H1 (cell line): ENCODE data around the gene FPR2. TPM values are rescaled to one million over a fixed set of nuclear protein-coding genes. Genes with fewer than 3 reads are reported as not detected.

Source experiments
- CTCF ChIA-PET: fragments of 300-600 bp; sonication (Branson Sonifier 250); formaldehyde crosslinking; loops from one replicate; lab custom pipeline; 2021; ENCODE audit not compliant: partially characterized antibody; lab: Charles Lee
- POLR2A ChIA-PET: fragments of 300-600 bp; sonication (Branson Sonifier 250); formaldehyde crosslinking; loops from one replicate; lab custom pipeline; 2021; ENCODE audit warnings: inconsistent platforms; ENCODE audit not compliant: partially characterized antibody; lab: Charles Lee
- DNase-seq, 2 experiments: peaks; one replicate each; pipeline versions ENCODE4 v3.0.0 to v3.0.0-alpha.2; 2010 to 2022; ENCODE audit warnings: low spot score in 2 of 2, low read depth in 1 of 2, mixed read lengths in 1 of 2
- FAIRE-seq: peaks from 2 replicates; lab custom pipeline; 2011; peaks lifted over from hg19 to GRCh38; lab: Jason Lieb, UNC
- H2AFZ ChIP-seq: 2 replicates; pipeline ENCODE4 v1.8.1; 2012; ENCODE audit warnings: low read length, inconsistent platforms
- H2AK5ac ChIP-seq: 2 replicates; pipeline ENCODE4 v1.6.1; 2013; ENCODE audit warnings: low read depth, low read length
- H2BK120ac ChIP-seq: replicated peaks from 2 replicates; pipeline ENCODE3; 2013; ENCODE audit warnings: low read depth, low read length, inconsistent platforms
- H2BK12ac ChIP-seq: 2 replicates; pipeline ENCODE4 v1.6.1; 2013; ENCODE audit warnings: low read depth, low read length
- H2BK15ac ChIP-seq: 2 replicates; pipeline ENCODE4 v1.6.1; 2013; ENCODE audit warnings: low read length
- H2BK20ac ChIP-seq: 2 replicates; pipeline ENCODE4 v1.6.1; 2013; ENCODE audit warnings: low read length
- H2BK5ac ChIP-seq: 2 replicates; pipeline ENCODE4 v1.6.1; 2013; ENCODE audit warnings: low read depth, low read length
- H3K14ac ChIP-seq: 2 replicates; pipeline ENCODE4 v1.6.1; 2013; ENCODE audit warnings: inconsistent platforms; ENCODE audit not compliant: insufficient read length
- H3K18ac ChIP-seq: 2 replicates; pipeline ENCODE4 v1.6.1; 2013; ENCODE audit warnings: low read length; ENCODE audit errors: extremely low read depth
- H3K23ac ChIP-seq: 2 replicates; pipeline ENCODE4 v1.6.1; 2013; ENCODE audit warnings: inconsistent platforms; ENCODE audit not compliant: insufficient read length
- H3K23me2 ChIP-seq: 2 replicates; pipeline ENCODE4 v1.6.1; 2013; ENCODE audit warnings: low read depth, low read length
- H3K27ac ChIP-seq: 2 replicates; pipeline ENCODE4 v1.6.1; 2011; ENCODE audit warnings: low read depth, low read length, inconsistent platforms
- H3K27me3 ChIP-seq, 4 experiments: replicated peaks in 1 of 4; 1 replicate in 1 of 4; 2 replicates in 3 of 4; pipeline versions ENCODE4 v1.6.1 to v1.8.1; 2011 to 2013; ENCODE audit warnings: low read length in 3 of 4, mild to moderate bottlenecking in 3 of 4, inconsistent platforms in 2 of 4, mixed read lengths in 2 of 4, moderate library complexity in 1 of 4; ENCODE audit not compliant: control insufficient read depth in 3 of 4, insufficient read depth in 3 of 4; ENCODE audit errors: extremely low read depth in 1 of 4
- H3K36me3 ChIP-seq, 4 experiments: 2 replicates each; pipeline versions ENCODE4 v1.6.1 to v1.8.1; 2011 to 2013; ENCODE audit warnings: mild to moderate bottlenecking in 4 of 4, low read length in 3 of 4, moderate library complexity in 2 of 4, control low read depth in 1 of 4, inconsistent platforms in 1 of 4; ENCODE audit not compliant: insufficient read depth in 4 of 4, control insufficient read depth in 2 of 4
- H3K4ac ChIP-seq: replicated peaks from 2 replicates; pipeline ENCODE3; 2013; ENCODE audit warnings: low read length, low read depth, mixed read lengths, inconsistent platforms; ENCODE audit not compliant: insufficient read length
- H3K4me1 ChIP-seq, 4 experiments: replicated peaks in 1 of 4; 1 replicate in 1 of 4; 2 replicates in 3 of 4; pipeline versions ENCODE4 v1.6.1 to v1.8.1; 2011 to 2013; ENCODE audit warnings: low read length in 3 of 4, inconsistent platforms in 2 of 4, mixed read lengths in 1 of 4; ENCODE audit not compliant: insufficient read depth in 4 of 4, control insufficient read depth in 3 of 4
- H3K4me2 ChIP-seq, 2 experiments: 2 replicates each; pipeline versions ENCODE4 v1.6.1 to v1.8.1; 2011 to 2013; ENCODE audit warnings: low read depth in 2 of 2, low read length in 2 of 2, control low read depth in 1 of 2, inconsistent platforms in 1 of 2, mild to moderate bottlenecking in 1 of 2; ENCODE audit not compliant: insufficient read depth in 1 of 2
- H3K4me3 ChIP-seq, 4 experiments: fragments of 200-600, 300-600 bp in 1 of 4; sonication (generic), shearing (Covaris generic), sonication (Bioruptor Twin) in 1 of 4; 2 replicates each; pipeline versions ENCODE4 v1.5.1 to v1.8.1; 2011 to 2016; ENCODE audit warnings: low read length in 4 of 4, low read depth in 3 of 4, control low read depth in 2 of 4, inconsistent platforms in 2 of 4, mild to moderate bottlenecking in 2 of 4, mixed read lengths in 1 of 4, moderate library complexity in 1 of 4; ENCODE audit not compliant: insufficient read depth in 2 of 4; ENCODE audit errors: extremely low read depth in 1 of 4
- H3K56ac ChIP-seq: replicated peaks from 2 replicates; pipeline ENCODE3; 2013; ENCODE audit warnings: low read depth, mild to moderate bottlenecking, mixed read lengths, low read length, inconsistent platforms; ENCODE audit not compliant: insufficient read length
- H3K79me1 ChIP-seq: 2 replicates; pipeline ENCODE4 v1.6.1; 2013; ENCODE audit warnings: low read depth, low read length, control low read depth
- H3K79me2 ChIP-seq, 2 experiments: 2 replicates each; pipeline versions ENCODE4 v1.6.1 to v1.8.1; 2012 to 2013; ENCODE audit warnings: low read length in 2 of 2, mild to moderate bottlenecking in 2 of 2, inconsistent platforms in 1 of 2; ENCODE audit not compliant: insufficient read depth in 2 of 2, control insufficient read depth in 1 of 2
- H3K9ac ChIP-seq, 4 experiments: replicated peaks in 1 of 4; 1 replicate in 1 of 4; 2 replicates in 3 of 4; pipeline versions ENCODE4 v1.6.1 to v1.8.1; 2011 to 2013; ENCODE audit warnings: low read depth in 3 of 4, low read length in 3 of 4, control low read depth in 2 of 4, mild to moderate bottlenecking in 2 of 4, moderate library complexity in 2 of 4, inconsistent platforms in 1 of 4; ENCODE audit errors: extremely low read depth in 1 of 4
- H3K9me3 ChIP-seq, 2 experiments: 2 replicates each; pipeline versions ENCODE4 v1.6.1 to v1.8.1; 2012 to 2013; ENCODE audit warnings: mild to moderate bottlenecking in 2 of 2, moderate library complexity in 2 of 2, control low read depth in 1 of 2, inconsistent platforms in 1 of 2, low read depth in 1 of 2, low read length in 1 of 2, mixed read lengths in 1 of 2; ENCODE audit not compliant: insufficient read depth in 2 of 2
- H4K20me1 ChIP-seq, 2 experiments: replicated peaks in 1 of 2; 2 replicates each; pipeline versions ENCODE3 to v1.8.1; 2011 to 2013; ENCODE audit warnings: inconsistent platforms in 2 of 2, low read length in 2 of 2, mild to moderate bottlenecking in 1 of 2; ENCODE audit not compliant: insufficient read depth in 2 of 2, control insufficient read depth in 1 of 2
- H4K5ac ChIP-seq: 2 replicates; pipeline ENCODE4 v1.6.1; 2013; ENCODE audit warnings: low read length, low read depth, mixed read lengths, inconsistent platforms; ENCODE audit not compliant: insufficient read length
- H4K8ac ChIP-seq: 2 replicates; pipeline ENCODE4 v1.8.0; 2013; ENCODE audit warnings: mild to moderate bottlenecking, moderate library complexity, low read length, inconsistent platforms; ENCODE audit not compliant: insufficient read depth; ENCODE audit errors: extremely low read depth
- H4K91ac ChIP-seq: replicated peaks from 2 replicates; pipeline ENCODE3; 2013; ENCODE audit warnings: low read length, mixed read lengths, inconsistent platforms; ENCODE audit not compliant: insufficient read length
- CBX5 ChIP-seq: fragments of 300-800, 300-1000 bp; sonication (generic); IDR thresholded peaks from 2 replicates; pipeline ENCODE4 v1.7.1; 2016; ENCODE audit warnings: antibody characterized with exemption, low read length, low read depth
- RBBP5 ChIP-seq: IDR thresholded peaks from 2 replicates; pipeline ENCODE4 v1.7.1; 2012; ENCODE audit warnings: low read depth, mild to moderate bottlenecking, inconsistent platforms, low read length, moderate library complexity, borderline replicate concordance
- SP4 ChIP-seq: IDR thresholded peaks from 2 replicates; pipeline ENCODE4 v1.6.1; 2012; ENCODE audit warnings: low read length, inconsistent platforms
- TBP ChIP-seq: IDR thresholded peaks from 2 replicates; pipeline ENCODE4 v1.6.1; 2011; ENCODE audit warnings: low read depth, low read length, improper control_type of control experiment
- WGBS, 2 experiments: shearing (Covaris generic) in 1 of 2; methylation state at CpG; one replicate each; pipeline versions ENCODE4 v1.1.6 to v1.1.7; 2013 to 2015; ENCODE audit warnings: low lambda C conversion rate in 2 of 2, mixed read lengths in 2 of 2, inconsistent platforms in 1 of 2, low coverage in 1 of 2, missing lambda C conversion rate in 1 of 2; ENCODE audit not compliant: insufficient replicate concordance in 2 of 2, insufficient coverage in 1 of 2, insufficient read length in 1 of 2; ENCODE audit errors: extremely low coverage in 1 of 2, missing lambda C conversion rate in 1 of 2; 5-methylcytosine and 5-hydroxymethylcytosine counted together
- polyA plus RNA-seq, 7 experiments: library from polyadenylated mRNA; depleted of rRNA in 3 of 7; stranded (reverse) in 5 of 7; unstranded in 2 of 7; fragments of >200 nt in 5 of 7; fragments of 200-250 nt in 2 of 7; gene quantifications; 1 replicate in 5 of 7; 2 replicates in 1 of 7; 4 replicates in 1 of 7; pipeline versions ENCODE4 v1.2.1 to v1.2.3, GENCODE V29; 2011 to 2013; ENCODE audit warnings: missing spikeins in 2 of 7, mixed read lengths in 2 of 7
- total RNA-seq: library from RNA; stranded (reverse); fragmentation: NEBNext Ultra II Directional; extraction: Animal tissue kit (Norgen Biotek cat#: 25700); gene quantifications from 2 replicates; pipeline ENCODE4 v1.2.1, GENCODE V29; 2021

FPR2 gene
- total and polyA plus RNA-seq, 2 of the 8 experiments (the other 6 are each of a cell fraction or from before 2014, with no cell fraction given): 0.17 TPM; not detected in 1

DNA sequence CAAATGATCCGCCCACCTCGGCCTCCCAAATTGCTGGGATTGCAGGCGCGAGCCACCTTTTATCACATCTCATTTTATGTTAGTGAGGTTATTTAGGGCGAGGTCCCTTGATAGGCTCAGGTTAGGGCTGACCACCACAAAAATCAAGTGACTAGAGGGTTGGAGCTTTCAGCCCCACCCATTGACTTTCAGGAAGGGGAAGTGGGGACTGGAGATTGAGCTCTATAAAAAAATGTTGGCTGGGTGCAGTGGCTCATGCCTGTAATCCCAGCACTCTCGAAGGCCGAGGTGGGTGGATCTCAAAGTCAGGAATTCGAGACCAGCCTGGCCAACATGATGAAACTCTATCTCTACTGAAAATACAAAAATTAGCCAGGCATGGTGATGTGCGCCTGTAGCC, 54.1 kb downstream of the FPR2 start:
- WGBS, 2 experiments: 90% methylated on average over 9 of the region's 9 CpGs; no CpG with 5 or more reads in 1 of the 2 experiments
- H3K23ac ChIP-seq: no peak overlapping the region
- TF ChIP-seq CBX5 (no peak), RBBP5 (no peak), TBP (no peak), SP4 (no peak)

More for the DNA sequence above, 54.1 kb downstream of the FPR2 start:
- H3K9me3 ChIP-seq: peaks cover 16 to 33% of the 10 kb centered on the region in 2 experiments; a peak in 3 of 4 replicates
- no peak overlapping the region for H3K18ac ChIP-seq
- no peak overlapping the region for H2AFZ ChIP-seq
- H2BK5ac ChIP-seq: no peak overlapping the region
- H3K79me2 ChIP-seq: no peaks in the 10 kb centered on the region
- no peak overlapping the region for H2BK15ac ChIP-seq
- H4K5ac ChIP-seq: no peak overlapping the region
- H3K14ac ChIP-seq: no peak overlapping the region
- no peak overlapping the region for H2AK5ac ChIP-seq
- H3K27me3 ChIP-seq: no peaks in the 10 kb centered on the region
- H4K8ac ChIP-seq: no peak overlapping the region
- H3K4me2 ChIP-seq: no peak overlapping the region
- H2BK120ac ChIP-seq: no peak overlapping the region
- peaks cover 0 to 5% (median 0%) of the 10 kb centered on the region in 4 experiments; a peak in 1 of 8 replicates for H3K36me3 ChIP-seq
- H3K4ac ChIP-seq: no peak overlapping the region
- no peak overlapping the region for H2BK12ac ChIP-seq
- no peak for FAIRE-seq
- no peaks in the 10 kb centered on the region for H3K79me1 ChIP-seq
- H3K23me2 ChIP-seq: no peaks in the 10 kb centered on the region; the same call in 1 of the 2 replicates
- H3K4me1 ChIP-seq: no peaks in the 10 kb centered on the region
- H3K9ac ChIP-seq: no peak overlapping the region
- POLR2A ChIA-PET: no interaction called here
- no peak for DNase-seq
- H4K91ac ChIP-seq: no peak overlapping the region
- H3K4me3 ChIP-seq: no peak overlapping the region
- no peak overlapping the region for H3K27ac ChIP-seq
- H2BK20ac ChIP-seq: no peak overlapping the region
- CTCF ChIA-PET: no interaction called here
- H4K20me1 ChIP-seq: no peaks in the 10 kb centered on the region
- no peak overlapping the region for H3K56ac ChIP-seq
